Heart left ventricle (tissue), 16 donors: Measurements from ENCODE around the gene PCMT1. TPM values are rescaled to one million over a fixed set of nuclear protein-coding genes. Genes with fewer than 3 reads are reported as not detected.

Experiments used
- ATAC-seq, 4 donors: fragments of 200-7000 bp; cut with Tn5 transposase; one replicate each; pipeline ENCODE4 v1.9.1; 2020 to 2022; ENCODE audit warnings: moderate library complexity in 4 of 4, mild to moderate bottlenecking in 3 of 4, moderate number of reproducible peaks in 1 of 4
- DNase-seq, 5 donors: peaks; one replicate each; pipeline ENCODE4 v3.0.0-alpha.2; 2020
- H3K27ac ChIP-seq, 12 donors: fragments of 200-600 bp; sonication (generic) in 4 of 12; one replicate each; pipeline versions ENCODE4 v1.5.0 to v1.8.0; 2016 to 2022; ENCODE audit warnings: mild to moderate bottlenecking in 2 of 12
- H3K27me3 ChIP-seq, 9 donors: fragments of 200-600 bp; sonication (generic) in 2 of 9; one replicate each; pipeline versions ENCODE4 v1.5.1 to v1.8.0; 2016 to 2022; ENCODE audit warnings: mild to moderate bottlenecking in 3 of 9
- H3K36me3 ChIP-seq, 9 donors: fragments of 200-600 bp; sonication (generic) in 2 of 9; one replicate each; pipeline versions ENCODE4 v1.5.0 to v1.8.0; 2018 to 2022; ENCODE audit warnings: mild to moderate bottlenecking in 2 of 9
- H3K4me1 ChIP-seq, 12 donors: fragments of 200-600 bp; sonication (generic) in 4 of 12; one replicate each; pipeline versions ENCODE4 v1.5.0 to v1.8.0; 2016 to 2022; ENCODE audit warnings: mild to moderate bottlenecking in 3 of 12
- H3K4me3 ChIP-seq, 12 donors: fragments of 200-600 bp; sonication (generic) in 4 of 12; one replicate each; pipeline versions ENCODE4 v1.5.0 to v1.8.0; 2017 to 2022; ENCODE audit warnings: mild to moderate bottlenecking in 9 of 12, moderate library complexity in 4 of 12
- H3K9me3 ChIP-seq, 12 donors: fragments of 200-600 bp; sonication (generic) in 4 of 12; one replicate each; pipeline versions ENCODE4 v1.5.0 to v1.8.0; 2016 to 2022; ENCODE audit warnings: mild to moderate bottlenecking in 1 of 12
- CTCF ChIP-seq, 12 donors: fragments of 200-600 bp; sonication (generic) in 4 of 12; IDR thresholded peaks; one replicate each; pipeline versions ENCODE4 v1.5.0 to v1.8.0; 2018 to 2022; ENCODE audit warnings: antibody characterized with exemption in 12 of 12, mild to moderate bottlenecking in 5 of 12
- POLR2A ChIP-seq, 2 donors: fragments of 450-650 bp; IDR thresholded peaks; one replicate each; pipeline ENCODE4 v1.6.1; 2017; ENCODE audit warnings: antibody characterized with exemption in 2 of 2, mild to moderate bottlenecking in 2 of 2, moderate library complexity in 2 of 2
- WGBS, 4 donors: extraction: QIAGEN DNeasy Blood & Tissue Kit in 2 of 4; methylation state at CpG; one replicate each; pipeline versions ENCODE4 v1.1.5 to v1.1.7; 2013 to 2018; 5-methylcytosine and 5-hydroxymethylcytosine counted together
- intact Hi-C, 10 donors: fragments of 100-400 bp; cut with DNase I; formaldehyde crosslinking; loops; one replicate each; pipeline versions ENCODE4 v1.11.1 to v1.14.2; 2022
- polyA plus RNA-seq, 2 donors: library from polyadenylated mRNA; stranded (reverse); fragments of 200-250 nt; gene quantifications; one replicate each; pipeline ENCODE4 v1.2.3, GENCODE V29; 2013
- total RNA-seq, 9 donors: library from RNA; depleted of rRNA in 2 of 9; stranded (reverse); fragments of >200 nt in 2 of 9; fragmentation: NEBNext Ultra II Directional in 3 of 9; extraction: Animal tissue kit (Norgen Biotek cat#: 25700) in 3 of 9; gene quantifications; one replicate each; pipeline versions ENCODE4 v1.1.0 to v1.2.4, GENCODE V29; 2016 to 2023
- donor health status: ischemic (EF 13 %, LVEDD 7.1; RV severe dilation, severe dysfunction).
- donor health status: healthy with polysubstance abuse.
- donor health status: DM: no; HTN: yes; CAD: no.
- donor health status: DM: no; HTN: no; CAD: no.
- donor health status: ischemic (EF 25% LVEDD 6.9; RV normal size, moderate dysfunction).
- donor health status: ischemic (EF 25% LVEDD 5.7; RV mildly dilated, moderate dysfunction).
- donor health status: healthy.
- donor health status: DM: yes; HTN: yes; CAD: no.
- donor health status: ischemic (EF 35%, LVEDD 5.7; RV mildly dilated, moderate dysfunction).
- donor health status: nonischemic (EF 11% LVEDD 7.7; RV severe dilation, severe dysfunction).
- donor health status: DM: yes; HTN: yes; CAD: no.
- donor health status: PGD.
- donor health status: ischemic (EF 29% LVEDD 5.4; RV normal size, mild dysfunction).
- donor health status: nonischemic (EF 23%, LVEDD 6.1; RV moderate dilation, normal function).

Gene PCMT1
- total and polyA plus RNA-seq, 11 donors, result 72.2 to 243 (median 164) TPM

- peak overlapping the region in 1 of 12 donors; percentile 35 for H3K27ac ChIP-seq
- TF ChIP-seq POLR2A (IDR thresholded peaks at IDR 0.05) (no peak), CTCF (IDR thresholded peaks at IDR 0.05) (no peak)
- peaks cover 0 to 59% (median 36%) of the 10 kb centered on the region in 12 donors for H3K4me1 ChIP-seq
- WGBS, 4 donors, result 59 to 70% (median 64%) methylated on average over 4 of the region's 4 CpGs
- H3K27me3 ChIP-seq, result no peaks in the 10 kb centered on the region
- no peaks in the 10 kb centered on the region for H3K9me3 ChIP-seq
- intact Hi-C loops, result no loop called here
- ATAC-seq, result no peak
- H3K4me3 ChIP-seq, result no peak overlapping the region
- peaks cover 0 to 9% (median 0%) of the 10 kb centered on the region in 9 donors for H3K36me3 ChIP-seq
- no peak for DNase-seq
Measured at GRCh38 chr6:149754548-149754947, 5.0 kb downstream of the PCMT1 start.

GRCh38 chr6:149755300-149756260, 6.0 kb downstream of the PCMT1 start:
- TF ChIP-seq CTCF (IDR thresholded peaks at IDR 0.05), result no peak
- no peak for TF ChIP-seq POLR2A (IDR thresholded peaks at IDR 0.05)

GRCh38 chr6:149756261-149756636, 6.7 kb downstream of the PCMT1 start:
- intact Hi-C loops, result no loop called here
- no peaks in the 10 kb centered on the region for H3K27me3 ChIP-seq
- 87 to 94% (median 90%) methylated on average over 6 to 7 of the region's 7 CpGs for WGBS, 4 donors
- TF ChIP-seq CTCF (IDR thresholded peaks at IDR 0.05) (no peak), POLR2A (IDR thresholded peaks at IDR 0.05) (no peak)
- no peak for DNase-seq
- H3K27ac ChIP-seq, result peak overlapping the region in 3 of 12 donors; percentile 40 to 68 (median 66)
- peaks cover 0 to 25% (median 10%) of the 10 kb centered on the region in 9 donors for H3K36me3 ChIP-seq
- ATAC-seq, result no peak
- H3K4me3 ChIP-seq, result no peak overlapping the region
- H3K4me1 ChIP-seq, result peaks cover 0 to 52% (median 26%) of the 10 kb centered on the region in 12 donors
- H3K9me3 ChIP-seq, result no peaks in the 10 kb centered on the region

More at GRCh38 chr6:149755300-149756260, 6.0 kb downstream of the PCMT1 start:
- Histone ChIP-seq H3K9me3 (no peaks in the 10 kb centered on the region), H3K27me3 (no peaks in the 10 kb centered on the region), H3K4me3 (no peak overlapping the region), H3K36me3 (peaks cover 0 to 19% (median 9%) of the 10 kb centered on the region in 9 donors), H3K4me1 (peaks cover 0 to 56% (median 33%) of the 10 kb centered on the region in 12 donors), H3K27ac (peak overlapping the region in 5 of 12 donors; percentile 30 to 68 (median 47))
- intact Hi-C loops, result no loop called here
- WGBS, 4 donors, result 72 to 80% (median 77%) methylated on average over 9 of the region's 9 CpGs
- ATAC-seq (peak; percentile 90 to 93 (median 92)), DNase-seq (no peak)

- H3K27ac ChIP-seq, result no peak overlapping the region
- intact Hi-C loops, result no loop called here
- H3K4me1 ChIP-seq, result peaks cover 0 to 31% (median 3%) of the 10 kb centered on the region in 12 donors
Measured at GRCh38 chr6:149761438-149761837, 11.9 kb downstream of the PCMT1 start.

More at GRCh38 chr6:149761438-149761837, 11.9 kb downstream of the PCMT1 start:
- Histone ChIP-seq H3K27me3 (no peaks in the 10 kb centered on the region), H3K9me3 (peaks cover 0 to 10% (median 6%) of the 10 kb centered on the region in 12 donors), H3K4me3 (no peak overlapping the region), H3K36me3 (peaks cover 0 to 33% (median 18%) of the 10 kb centered on the region in 9 donors)
- DNase-seq (no peak), ATAC-seq (no peak)
- no peak for TF ChIP-seq CTCF (IDR thresholded peaks at IDR 0.05)
- TF ChIP-seq POLR2A (IDR thresholded peaks at IDR 0.05), result no peak
- WGBS, 4 donors, result 88 to 98% (median 90%) methylated on average over 1 of the region's 1 CpG
